DMS53 treated with DMSO at 0.1 percent for 48 hours (cell line): ENCODE results near the gene CDC20.

Experiments
- DNase-seq: peaks from one replicate; lab custom pipeline; 2025; ENCODE audit not compliant: unreplicated experiment; lab: John Stamatoyannopoulos, UW

CDC20 gene

GRCh38 chr1:43327549-43328292 is 31.1 kb upstream of the CDC20 start:
- peak; percentile 9 for DNase-seq

GRCh38 chr1:43329995-43330751 is 28.6 kb upstream of the CDC20 start:
- no peak for DNase-seq

GRCh38 chr1:43331688-43332087 is 27.1 kb upstream of the CDC20 start:
- no peak for DNase-seq

GRCh38 chr1:43334453-43335205 is 24.2 kb upstream of the CDC20 start:
- DNase-seq, result no peak

- DNase-seq, result no peak
Measured at GRCh38 chr1:43337588-43337987, 21.2 kb upstream of the CDC20 start, which contains the start of gene MPL. MPL (plus strand) TSS chr1:43337818; CDS start chr1:43337849, 31 bp downstream.

GRCh38 chr1:43338001-43338400 is 20.8 kb upstream of the CDC20 start:
- DNase-seq, result no peak

GRCh38 chr1:43339584-43340232 is 19.1 kb upstream of the CDC20 start:
- no peak for DNase-seq

- DNase-seq, result no peak
Measured at GRCh38 chr1:43340559-43340958, 18.2 kb upstream of the CDC20 start.

GRCh38 chr1:43344267-43344850 is 14.4 kb upstream of the CDC20 start:
- no peak for DNase-seq

GRCh38 chr1:43345120-43345519 is 13.7 kb upstream of the CDC20 start:
- no peak for DNase-seq

- no peak for DNase-seq
Measured at GRCh38 chr1:43346636-43347035, 12.1 kb upstream of the CDC20 start.

GRCh38 chr1:43348343-43348808 is 10.4 kb upstream of the CDC20 start:
- DNase-seq, result peak; percentile 76

GRCh38 chr1:43348809-43349593 is 9.8 kb upstream of the CDC20 start:
- DNase-seq, result peak; percentile 92

GRCh38 chr1:43349594-43350306 is 9.0 kb upstream of the CDC20 start:
- DNase-seq, result peak; percentile 46

GRCh38 chr1:43350976-43351375 is 7.8 kb upstream of the CDC20 start:
- no peak for DNase-seq

- DNase-seq, result no peak
Measured at GRCh38 chr1:43351421-43352350, 7.1 kb upstream of the CDC20 start.

- no peak for DNase-seq
Measured at GRCh38 chr1:43352351-43352705, 6.5 kb upstream of the CDC20 start.

- DNase-seq, result no peak
Measured at GRCh38 chr1:43352881-43353280, 5.9 kb upstream of the CDC20 start.
